Mesenteric fat pad (tissue), 1 donor: Measurements from ENCODE around the gene CLDN17. TPM values are rescaled to one million over a fixed set of nuclear protein-coding genes. Genes with fewer than 3 reads are reported as not detected.

Experiments
- DNase-seq: peaks from one replicate; pipeline ENCODE4 v3.0.0-alpha.2; 2020; ENCODE audit warnings: low spot score
- long read RNA-seq: library from polyadenylated mRNA; unstranded; transcript quantifications from one replicate; pipeline ENCODE4 v2.0.0, GENCODE V29; 2020
- total RNA-seq: library from RNA; stranded (reverse); fragmentation: NEBNext Ultra II Directional; extraction: Animal tissue kit (Norgen Biotek cat#: 25700); gene quantifications from one replicate; pipeline ENCODE4 v1.2.1, GENCODE V29; 2021
- donor health status: DM: yes; HTN: yes; CAD: no.

Gene CLDN17, protein sequence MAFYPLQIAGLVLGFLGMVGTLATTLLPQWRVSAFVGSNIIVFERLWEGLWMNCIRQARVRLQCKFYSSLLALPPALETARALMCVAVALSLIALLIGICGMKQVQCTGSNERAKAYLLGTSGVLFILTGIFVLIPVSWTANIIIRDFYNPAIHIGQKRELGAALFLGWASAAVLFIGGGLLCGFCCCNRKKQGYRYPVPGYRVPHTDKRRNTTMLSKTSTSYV
- total RNA-seq: not detected
- long read RNA-seq: 0 reads

- no peak for DNase-seq
These were observed at the start of gene CLDN17 for GRCh38 chr21:30166705-30167104. TSS of gene CLDN17 (minus strand) at chr21:30166805. CDS start at chr21:30166617, 188 bp downstream.

- DNase-seq: no peak
These were observed 49.6 kb upstream of the CLDN17 start, which contains the start of gene CLDN8 for GRCh38 chr21:30216041-30216723. TSS of gene CLDN8 (minus strand) at chr21:30216097. CDS start at chr21:30215925, 172 bp downstream.

DNA sequence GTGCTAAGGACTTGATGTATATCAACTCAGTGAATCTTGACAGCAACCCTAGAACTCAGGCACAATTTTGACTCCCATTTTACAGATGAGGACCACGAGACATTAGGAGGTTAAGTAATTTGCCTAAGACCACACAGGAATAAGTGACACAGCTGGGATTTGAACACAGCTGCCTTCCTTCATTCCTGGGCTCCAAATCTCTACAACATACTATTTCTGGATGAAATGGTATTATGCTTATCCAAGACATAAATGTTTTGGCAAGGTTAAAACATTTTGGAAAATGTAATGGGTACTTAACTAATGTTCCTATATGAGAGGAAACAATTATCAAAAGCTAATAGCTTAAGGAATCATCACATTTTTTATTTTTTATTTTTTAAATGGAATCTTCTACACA lies 44.5 kb upstream of the CLDN17 start:
- DNase-seq: no peak

- no peak for DNase-seq
These were observed 43.0 kb upstream of the CLDN17 start for GRCh38 chr21:30209601-30210000.

- no peak for DNase-seq
These were observed 40.6 kb upstream of the CLDN17 start for GRCh38 chr21:30207252-30207579.

GRCh38 chr21:30206551-30207251 lies 40.1 kb upstream of the CLDN17 start:
- DNase-seq: no peak

DNA sequence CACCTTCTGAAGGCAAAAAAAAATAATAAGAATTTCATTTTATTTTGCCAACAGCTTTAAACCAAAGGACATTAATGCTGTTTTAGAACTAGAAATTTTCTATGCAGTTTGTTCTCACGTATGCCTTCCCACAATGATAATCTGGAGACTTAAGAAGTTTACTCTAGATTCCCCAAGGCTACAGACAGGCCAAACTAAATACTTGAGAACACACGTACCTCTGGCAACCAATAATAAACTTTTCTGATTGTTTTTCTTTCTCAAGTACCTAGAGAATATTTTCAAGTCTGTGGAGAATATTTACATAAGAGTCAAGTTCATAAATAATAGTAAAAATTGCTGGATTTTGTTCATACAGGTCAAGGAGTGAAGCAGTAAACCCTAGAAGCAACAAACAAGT lies 33.4 kb upstream of the CLDN17 start:
- no peak for DNase-seq

DNA sequence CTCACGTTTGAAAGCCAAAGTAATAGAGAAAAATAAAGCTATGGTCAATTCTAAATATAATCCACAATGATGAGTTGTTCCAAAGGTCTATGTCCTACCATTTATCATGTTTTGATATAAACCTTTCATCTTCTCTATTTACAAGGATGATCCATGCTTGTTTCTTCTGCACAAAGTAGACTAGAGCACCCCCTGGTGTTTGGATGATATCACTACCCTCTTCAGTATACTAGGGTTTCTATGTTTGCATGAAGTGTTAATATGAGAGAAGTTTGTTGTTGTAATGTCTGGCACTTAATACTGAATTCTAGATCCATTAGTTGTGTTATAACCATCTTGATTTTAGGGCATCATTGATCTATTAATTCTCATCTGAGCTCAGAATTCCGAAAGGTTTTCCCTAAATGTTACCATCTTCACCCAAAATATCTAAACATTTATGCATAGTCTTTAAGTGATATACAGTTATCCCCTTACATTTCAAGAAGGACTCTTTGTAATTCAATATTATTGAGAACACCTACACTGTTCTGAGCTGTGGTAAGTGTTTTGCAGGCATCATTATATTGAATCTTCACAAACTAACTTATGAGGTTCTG lies 28.2 kb upstream of the CLDN17 start:
- no peak for DNase-seq

- no peak for DNase-seq
These were observed 26.6 kb upstream of the CLDN17 start for GRCh38 chr21:30193201-30193600.

DNA sequence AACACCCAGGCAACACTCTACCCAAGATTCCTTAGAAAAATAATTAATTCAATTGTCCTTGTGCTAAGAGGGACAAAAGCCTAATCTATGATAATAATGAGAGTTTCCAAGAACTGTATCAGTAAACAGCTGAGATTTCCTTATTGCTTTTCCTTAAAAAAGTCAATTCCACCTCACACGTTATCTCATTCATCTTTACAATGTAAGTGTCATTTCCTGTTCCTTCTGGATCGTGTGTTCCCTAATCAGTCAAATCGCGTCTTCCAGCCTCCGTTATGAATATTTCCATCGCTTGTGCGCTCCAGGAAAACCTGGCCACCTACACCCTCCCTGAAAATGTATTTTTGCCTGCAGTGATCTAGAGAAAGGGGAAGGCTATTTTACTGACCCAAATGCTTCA lies 23.9 kb upstream of the CLDN17 start:
- DNase-seq: no peak

GRCh38 chr21:30189773-30190172 lies 23.2 kb upstream of the CLDN17 start:
- DNase-seq: no peak

- DNase-seq: no peak
These were observed 19.6 kb upstream of the CLDN17 start for GRCh38 chr21:30186242-30186641.

GRCh38 chr21:30168086-30168485 lies 1.5 kb upstream of the CLDN17 start:
- no peak for DNase-seq

GRCh38 chr21:30166171-30166570 lies 434 bp downstream of the CLDN17 start:
- DNase-seq: no peak

GRCh38 chr21:30164796-30165195 lies 1.8 kb downstream of the CLDN17 start:
- no peak for DNase-seq

- no peak for DNase-seq
These were observed 12.8 kb downstream of the CLDN17 start for GRCh38 chr21:30153697-30154340.

- DNase-seq: no peak
These were observed 13.8 kb downstream of the CLDN17 start for GRCh38 chr21:30152792-30153191.

GRCh38 chr21:30148906-30149305 lies 17.7 kb downstream of the CLDN17 start:
- DNase-seq: no peak

- DNase-seq: no peak
These were observed 19.9 kb downstream of the CLDN17 start for GRCh38 chr21:30146558-30147282.

- no peak for DNase-seq
These were observed 28.1 kb downstream of the CLDN17 start for GRCh38 chr21:30138483-30138882.

- DNase-seq: no peak
These were observed 37.4 kb downstream of the CLDN17 start for GRCh38 chr21:30129246-30129645.
